C4-2B (cell line): ENCODE measurements around the gene MTMR12.

Experiments used
- ZFX ChIP-seq: fragments of 450-650 bp; IDR thresholded peaks from 2 replicates; pipeline ENCODE4 v1.6.1; 2017
- TF ChIP-seq, protein P1 (sequence below): fragments of 450-650 bp; conservative IDR thresholded peaks from 2 replicates; pipeline ENCODE4 v1.5.1; 2017; ENCODE audit warnings: mild to moderate bottlenecking

DNA sequence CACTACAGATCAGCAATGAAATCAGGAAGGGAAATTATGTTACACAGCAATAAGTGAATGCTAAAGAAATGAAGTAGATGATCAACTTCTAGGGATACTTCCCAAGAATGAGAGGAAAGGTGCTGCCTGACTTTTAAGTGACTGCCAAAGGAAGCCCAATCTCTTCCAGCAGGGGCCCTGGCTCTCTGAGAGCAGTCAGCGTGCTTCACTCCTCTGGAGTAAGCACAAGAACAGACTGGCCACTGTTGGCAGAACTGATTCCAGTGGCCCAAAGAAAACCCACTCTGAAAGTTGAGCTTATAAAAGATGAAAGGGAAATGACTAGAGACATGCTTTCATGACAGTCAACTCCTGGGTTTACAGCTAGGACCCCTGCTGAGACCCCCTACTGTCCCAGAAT, 41.8 kb downstream of the MTMR12 start:
- TF ChIP-seq, protein P1, sequence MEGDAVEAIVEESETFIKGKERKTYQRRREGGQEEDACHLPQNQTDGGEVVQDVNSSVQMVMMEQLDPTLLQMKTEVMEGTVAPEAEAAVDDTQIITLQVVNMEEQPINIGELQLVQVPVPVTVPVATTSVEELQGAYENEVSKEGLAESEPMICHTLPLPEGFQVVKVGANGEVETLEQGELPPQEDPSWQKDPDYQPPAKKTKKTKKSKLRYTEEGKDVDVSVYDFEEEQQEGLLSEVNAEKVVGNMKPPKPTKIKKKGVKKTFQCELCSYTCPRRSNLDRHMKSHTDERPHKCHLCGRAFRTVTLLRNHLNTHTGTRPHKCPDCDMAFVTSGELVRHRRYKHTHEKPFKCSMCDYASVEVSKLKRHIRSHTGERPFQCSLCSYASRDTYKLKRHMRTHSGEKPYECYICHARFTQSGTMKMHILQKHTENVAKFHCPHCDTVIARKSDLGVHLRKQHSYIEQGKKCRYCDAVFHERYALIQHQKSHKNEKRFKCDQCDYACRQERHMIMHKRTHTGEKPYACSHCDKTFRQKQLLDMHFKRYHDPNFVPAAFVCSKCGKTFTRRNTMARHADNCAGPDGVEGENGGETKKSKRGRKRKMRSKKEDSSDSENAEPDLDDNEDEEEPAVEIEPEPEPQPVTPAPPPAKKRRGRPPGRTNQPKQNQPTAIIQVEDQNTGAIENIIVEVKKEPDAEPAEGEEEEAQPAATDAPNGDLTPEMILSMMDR: no peak
- no peak for TF ChIP-seq ZFX
